ENCODE measurements around the gene TSPAN12.
"Not testable (repeated sequence)": the region's sequence is repeated elsewhere in the genome, so short reads cannot be mapped to it uniquely, and the experiment has no call there.

The TSPAN12 gene

GRCh38 chr7:120857588-120858573, at the start of gene TSPAN12:
TSS of gene TSPAN12 (minus strand) at chr7:120858144. CDS start at chr7:120856763, 1,381 bp downstream.
- DNase-seq, result peak; percentile 48 to 51

- no peak for DNase-seq
Measured at GRCh38 chr7:120898715-120899499, 41.0 kb upstream of the TSPAN12 start.

GRCh38 chr7:120895253-120895652, 37.3 kb upstream of the TSPAN12 start:
- DNase-seq, result not testable (repeated sequence)

GRCh38 chr7:120885602-120886001, 27.7 kb upstream of the TSPAN12 start:
- not testable (repeated sequence) for DNase-seq

- DNase-seq, result no peak
Measured at GRCh38 chr7:120877701-120878100, 19.8 kb upstream of the TSPAN12 start.

- no peak for DNase-seq
Measured at GRCh38 chr7:120876922-120877321, 19.0 kb upstream of the TSPAN12 start.

GRCh38 chr7:120874722-120875121, 16.8 kb upstream of the TSPAN12 start:
- no peak for DNase-seq

- no peak for DNase-seq
Measured at GRCh38 chr7:120874016-120874415, 16.1 kb upstream of the TSPAN12 start.

- DNase-seq, result no peak
Measured at GRCh38 chr7:120873401-120873800, 15.5 kb upstream of the TSPAN12 start.

GRCh38 chr7:120869700-120870099, 11.8 kb upstream of the TSPAN12 start:
- DNase-seq, result no peak

GRCh38 chr7:120867932-120868331, 10.0 kb upstream of the TSPAN12 start:
- no peak for DNase-seq

GRCh38 chr7:120865191-120865981, 7.4 kb upstream of the TSPAN12 start:
- no peak for DNase-seq

GRCh38 chr7:120864141-120864900, 6.4 kb upstream of the TSPAN12 start:
- no peak for DNase-seq

- DNase-seq, result no peak
Measured at GRCh38 chr7:120862987-120863590, 5.1 kb upstream of the TSPAN12 start.

- no peak for DNase-seq
Measured at GRCh38 chr7:120860156-120860555, 2.2 kb upstream of the TSPAN12 start.

- no peak for DNase-seq
Measured at GRCh38 chr7:120859459-120859858, 1.5 kb upstream of the TSPAN12 start.

GRCh38 chr7:120856621-120857352, 1.2 kb downstream of the TSPAN12 start:
- DNase-seq, result peak; percentile 22 to 44

- no peak for DNase-seq
Measured at GRCh38 chr7:120856198-120856597, 1.7 kb downstream of the TSPAN12 start.

- no peak for DNase-seq
Measured at GRCh38 chr7:120852700-120853099, 5.2 kb downstream of the TSPAN12 start.

GRCh38 chr7:120843109-120843508, 14.8 kb downstream of the TSPAN12 start:
- DNase-seq, result no peak

- no peak for DNase-seq
Measured at GRCh38 chr7:120842121-120842621, 15.8 kb downstream of the TSPAN12 start.
